Measurements from ENCODE around the gene STK24.

STK24 gene

GRCh38 chr13:98528663-98529064 lies 48.2 kb downstream of the STK24 start:
- DNase-seq = no peak

- no peak for DNase-seq
Observed at GRCh38 chr13:98527526-98527925, 49.4 kb downstream of the STK24 start.

GRCh38 chr13:98526182-98526512 lies 50.8 kb downstream of the STK24 start:
- DNase-seq = no peak

- DNase-seq = no peak
Observed at GRCh38 chr13:98525456-98526181, 51.3 kb downstream of the STK24 start.

- DNase-seq = no peak
Observed at GRCh38 chr13:98524793-98525192, 52.1 kb downstream of the STK24 start.

GRCh38 chr13:98524391-98524790 lies 52.5 kb downstream of the STK24 start:
- DNase-seq = no peak

GRCh38 chr13:98523455-98524102 lies 53.3 kb downstream of the STK24 start:
- no peak for DNase-seq

GRCh38 chr13:98522371-98522770 lies 54.5 kb downstream of the STK24 start:
- no peak for DNase-seq

- no peak for DNase-seq
Observed at GRCh38 chr13:98521461-98522247, 55.3 kb downstream of the STK24 start.

- no peak for DNase-seq
Observed at GRCh38 chr13:98520674-98521449, 56.0 kb downstream of the STK24 start.

- no peak for DNase-seq
Observed at GRCh38 chr13:98519976-98520375, 56.9 kb downstream of the STK24 start.

GRCh38 chr13:98517576-98518310 lies 59.2 kb downstream of the STK24 start:
- DNase-seq = no peak

GRCh38 chr13:98515818-98516465 lies 61.0 kb downstream of the STK24 start:
- no peak for DNase-seq

- no peak for DNase-seq
Observed at GRCh38 chr13:98514288-98514687, 62.6 kb downstream of the STK24 start.

- no peak for DNase-seq
Observed at GRCh38 chr13:98513837-98514236, 63.1 kb downstream of the STK24 start.

- no peak for DNase-seq
Observed at GRCh38 chr13:98512774-98513665, 63.9 kb downstream of the STK24 start.

GRCh38 chr13:98511435-98511834 lies 65.5 kb downstream of the STK24 start:
- no peak for DNase-seq

GRCh38 chr13:98510156-98510509 lies 66.8 kb downstream of the STK24 start:
- DNase-seq = no peak

GRCh38 chr13:98509271-98510155 lies 67.4 kb downstream of the STK24 start:
- no peak for DNase-seq

- DNase-seq = no peak
Observed at GRCh38 chr13:98508685-98509084, 68.2 kb downstream of the STK24 start.
